HG03039 (cell line): ENCODE measurements around the gene UBR4.

Experiments used
- ATAC-seq: cut with Tn5 transposase; IDR thresholded peaks from one replicate; pipeline ENCODE4 v1.9.1; 2021; ENCODE audit warnings: mild to moderate bottlenecking, moderate library complexity; ENCODE audit not compliant: unreplicated experiment

The UBR4 gene

GRCh38 chr1:19149736-19150135 is 60.3 kb downstream of the UBR4 start:
- ATAC-seq = no peak

GRCh38 chr1:19140465-19140864 is 69.6 kb downstream of the UBR4 start:
- ATAC-seq = no peak

- ATAC-seq = no peak
Observed at GRCh38 chr1:19139711-19140110, 70.4 kb downstream of the UBR4 start.

GRCh38 chr1:19138958-19139581 is 71.0 kb downstream of the UBR4 start:
- ATAC-seq = no peak

- ATAC-seq = no peak
Observed at GRCh38 chr1:19138331-19138730, 71.7 kb downstream of the UBR4 start.

- ATAC-seq = no peak
Observed at GRCh38 chr1:19137158-19137557, 72.9 kb downstream of the UBR4 start.

GRCh38 chr1:19133360-19133759 is 76.7 kb downstream of the UBR4 start:
- ATAC-seq = no peak

GRCh38 chr1:19130468-19130867 is 79.6 kb downstream of the UBR4 start:
- no peak for ATAC-seq

GRCh38 chr1:19128968-19129514 is 81.0 kb downstream of the UBR4 start:
- no peak for ATAC-seq

- ATAC-seq = no peak
Observed at GRCh38 chr1:19124273-19124672, 85.8 kb downstream of the UBR4 start.

- ATAC-seq = no peak
Observed at GRCh38 chr1:19123837-19124236, 86.2 kb downstream of the UBR4 start.

- ATAC-seq = no peak
Observed at GRCh38 chr1:19122668-19123067, 87.4 kb downstream of the UBR4 start.

GRCh38 chr1:19121192-19121591 is 88.9 kb downstream of the UBR4 start:
- ATAC-seq = no peak

- ATAC-seq = no peak
Observed at GRCh38 chr1:19120070-19120469, 90.0 kb downstream of the UBR4 start.

GRCh38 chr1:19115082-19115808 is 94.8 kb downstream of the UBR4 start:
- no peak for ATAC-seq

- ATAC-seq = no peak
Observed at GRCh38 chr1:19113697-19114092, 96.4 kb downstream of the UBR4 start.

- no peak for ATAC-seq
Observed at GRCh38 chr1:19112891-19113696, 97.0 kb downstream of the UBR4 start.

GRCh38 chr1:19110257-19110927 is 99.7 kb downstream of the UBR4 start:
- ATAC-seq = no peak

GRCh38 chr1:19109545-19109944 is 100.5 kb downstream of the UBR4 start:
- ATAC-seq = no peak

GRCh38 chr1:19101244-19101643 is 108.8 kb downstream of the UBR4 start:
- no peak for ATAC-seq

- ATAC-seq = no peak
Observed at GRCh38 chr1:19100028-19100427, 110.0 kb downstream of the UBR4 start.
